ENCODE results near the gene AUTS2. TPM values are rescaled to one million over a fixed set of nuclear protein-coding genes. Genes with fewer than 3 reads are reported as not detected.

Gene AUTS2
- total RNA-seq, 1 donor from 2014 or later = 125 TPM

GRCh38 chr7:70787286-70787685, 1189.0 kb downstream of the AUTS2 start:
- Mint-ChIP-seq H3K27me3 (no peaks in the 10 kb centered on the region), H3K4me1 (ENCODE audit: low read depth) (peaks cover under 1% of the 10 kb centered on the region), H3K4me3 (ENCODE audit: low read depth) (no peak overlapping the region), H3K9me3 (ENCODE audit: low read depth) (no peaks in the 10 kb centered on the region), H3K27ac (no peak overlapping the region), H3K36me3 (ENCODE audit: insufficient read depth) (peaks cover 62% of the 10 kb centered on the region)
- DNase-seq (ENCODE audit: low spot score, unreplicated experiment) = no peak
- TF ChIP-seq, protein P1, sequence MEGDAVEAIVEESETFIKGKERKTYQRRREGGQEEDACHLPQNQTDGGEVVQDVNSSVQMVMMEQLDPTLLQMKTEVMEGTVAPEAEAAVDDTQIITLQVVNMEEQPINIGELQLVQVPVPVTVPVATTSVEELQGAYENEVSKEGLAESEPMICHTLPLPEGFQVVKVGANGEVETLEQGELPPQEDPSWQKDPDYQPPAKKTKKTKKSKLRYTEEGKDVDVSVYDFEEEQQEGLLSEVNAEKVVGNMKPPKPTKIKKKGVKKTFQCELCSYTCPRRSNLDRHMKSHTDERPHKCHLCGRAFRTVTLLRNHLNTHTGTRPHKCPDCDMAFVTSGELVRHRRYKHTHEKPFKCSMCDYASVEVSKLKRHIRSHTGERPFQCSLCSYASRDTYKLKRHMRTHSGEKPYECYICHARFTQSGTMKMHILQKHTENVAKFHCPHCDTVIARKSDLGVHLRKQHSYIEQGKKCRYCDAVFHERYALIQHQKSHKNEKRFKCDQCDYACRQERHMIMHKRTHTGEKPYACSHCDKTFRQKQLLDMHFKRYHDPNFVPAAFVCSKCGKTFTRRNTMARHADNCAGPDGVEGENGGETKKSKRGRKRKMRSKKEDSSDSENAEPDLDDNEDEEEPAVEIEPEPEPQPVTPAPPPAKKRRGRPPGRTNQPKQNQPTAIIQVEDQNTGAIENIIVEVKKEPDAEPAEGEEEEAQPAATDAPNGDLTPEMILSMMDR (IDR thresholded peaks at IDR 0.05; ENCODE audit: unreplicated experiment) = no peak

GRCh38 chr7:70787771-70788170, 1189.5 kb downstream of the AUTS2 start:
- TF ChIP-seq, protein P1 (IDR thresholded peaks at IDR 0.05; ENCODE audit: unreplicated experiment) = no peak
- Mint-ChIP-seq H3K27ac (no peak overlapping the region), H3K27me3 (no peaks in the 10 kb centered on the region), H3K4me1 (ENCODE audit: low read depth) (no peaks in the 10 kb centered on the region), H3K4me3 (ENCODE audit: low read depth) (no peak overlapping the region), H3K9me3 (ENCODE audit: low read depth) (no peaks in the 10 kb centered on the region), H3K36me3 (ENCODE audit: insufficient read depth) (peaks cover 63% of the 10 kb centered on the region)
- no peak for DNase-seq (ENCODE audit: low spot score, unreplicated experiment)

- H3K36me3 Mint-ChIP-seq (ENCODE audit: insufficient read depth) = peaks cover 64% of the 10 kb centered on the region
These were observed 1190.0 kb downstream of the AUTS2 start for GRCh38 chr7:70788276-70788675.

DNA sequence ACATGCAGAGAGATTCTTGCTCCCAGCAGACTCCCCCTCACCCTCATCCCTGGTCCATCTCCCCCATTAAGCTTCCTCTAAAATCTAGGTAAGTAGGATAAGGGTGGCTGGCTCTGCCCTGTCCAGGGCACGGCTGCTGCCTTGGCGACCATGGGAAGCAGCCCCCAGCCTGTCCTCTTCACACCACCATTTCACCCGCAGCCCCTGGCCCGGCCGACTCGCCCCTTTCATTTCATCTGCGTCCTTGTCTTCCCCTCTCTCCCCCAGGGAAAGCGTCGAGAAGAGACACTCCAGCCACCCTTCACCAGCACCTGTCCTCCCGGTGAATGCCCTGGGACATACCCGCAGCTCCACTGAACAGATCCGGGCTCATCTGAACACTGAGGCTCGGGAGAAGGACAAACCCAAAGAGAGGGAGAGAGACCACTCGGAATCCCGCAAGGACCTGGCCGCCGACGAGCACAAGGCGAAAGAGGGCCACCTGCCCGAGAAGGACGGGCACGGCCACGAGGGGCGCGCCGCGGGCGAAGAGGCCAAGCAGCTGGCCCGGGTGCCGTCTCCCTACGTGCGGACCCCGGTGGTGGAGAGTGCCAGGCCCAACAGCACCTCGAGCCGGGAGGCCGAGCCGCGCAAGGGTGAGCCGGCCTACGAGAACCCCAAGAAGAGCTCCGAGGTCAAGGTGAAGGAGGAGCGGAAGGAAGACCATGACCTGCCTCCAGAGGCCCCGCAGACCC, 1191.4 kb downstream of the AUTS2 start:
- H3K27me3 Mint-ChIP-seq = no peaks in the 10 kb centered on the region
- no peaks in the 10 kb centered on the region for H3K4me1 Mint-ChIP-seq (ENCODE audit: low read depth)
- H3K4me3 Mint-ChIP-seq (ENCODE audit: low read depth) = no peak overlapping the region
- H3K9me3 Mint-ChIP-seq (ENCODE audit: low read depth) = no peaks in the 10 kb centered on the region
- H3K36me3 Mint-ChIP-seq (ENCODE audit: insufficient read depth) = peaks cover 62% of the 10 kb centered on the region
- H3K27ac Mint-ChIP-seq = no peak overlapping the region
- TF ChIP-seq, protein P1 (IDR thresholded peaks at IDR 0.05; ENCODE audit: unreplicated experiment) = no peak
- DNase-seq (ENCODE audit: low spot score, unreplicated experiment) = no peak

More at GRCh38 chr7:70788276-70788675, 1190.0 kb downstream of the AUTS2 start:
- TF ChIP-seq, protein P1 (IDR thresholded peaks at IDR 0.05; ENCODE audit: unreplicated experiment) = no peak
- no peaks in the 10 kb centered on the region for H3K4me1 Mint-ChIP-seq (ENCODE audit: low read depth)
- no peak overlapping the region for H3K4me3 Mint-ChIP-seq (ENCODE audit: low read depth)
- no peak for DNase-seq (ENCODE audit: low spot score, unreplicated experiment)
- no peaks in the 10 kb centered on the region for H3K9me3 Mint-ChIP-seq (ENCODE audit: low read depth)
- no peaks in the 10 kb centered on the region for H3K27me3 Mint-ChIP-seq
- H3K27ac Mint-ChIP-seq = no peak overlapping the region

- Mint-ChIP-seq H3K36me3 (ENCODE audit: insufficient read depth) (peaks cover 57% of the 10 kb centered on the region), H3K4me3 (ENCODE audit: low read depth) (no peak overlapping the region), H3K4me1 (ENCODE audit: low read depth) (no peaks in the 10 kb centered on the region), H3K9me3 (ENCODE audit: low read depth) (no peaks in the 10 kb centered on the region), H3K27ac (no peak overlapping the region), H3K27me3 (no peaks in the 10 kb centered on the region)
- TF ChIP-seq, protein P1 (IDR thresholded peaks at IDR 0.05; ENCODE audit: unreplicated experiment) = no peak
- no peak for DNase-seq (ENCODE audit: low spot score, unreplicated experiment)
These were observed 1192.2 kb downstream of the AUTS2 start for GRCh38 chr7:70790215-70791073.
